Muscle of leg (tissue), 11 donors: ENCODE data around the gene RALBP1. TPM values are rescaled to one million over a fixed set of nuclear protein-coding genes. Genes with fewer than 3 reads are reported as not detected.
A peak's percentile ranks its signal among the peaks of the same experiment; 100 is the strongest.

Experiments used
- DNase-seq: peaks from one replicate; pipeline ENCODE4 v3.0.0; 2013
- H3K27ac ChIP-seq: one replicate; pipeline ENCODE4 v1.5.1; 2013; ENCODE audit warnings: mild to moderate bottlenecking, low read length, control low read depth
- H3K27me3 ChIP-seq: one replicate; pipeline ENCODE4 v1.6.1; 2013; ENCODE audit warnings: low read length; ENCODE audit not compliant: control insufficient read depth, insufficient read depth
- H3K36me3 ChIP-seq: one replicate; pipeline ENCODE4 v1.6.1; 2013; ENCODE audit warnings: low read length; ENCODE audit not compliant: control insufficient read depth, insufficient read depth
- H3K4me1 ChIP-seq: one replicate; pipeline ENCODE4 v1.6.1; 2013; ENCODE audit warnings: low read length; ENCODE audit not compliant: control insufficient read depth, insufficient read depth
- H3K4me3 ChIP-seq: one replicate; pipeline ENCODE4 v1.5.1; 2013; ENCODE audit warnings: low read length, control low read depth
- H3K9me3 ChIP-seq: replicated peaks from 2 replicates; pipeline ENCODE4 v1.6.1; 2013; ENCODE audit warnings: low read depth, low read length; ENCODE audit not compliant: control insufficient read depth
- WGBS: methylation state at CpG from one replicate; pipeline ENCODE4 v1.1.5; 2013; ENCODE audit warnings: missing lambda C conversion rate; ENCODE audit not compliant: insufficient coverage; 5-methylcytosine and 5-hydroxymethylcytosine counted together
- polyA plus RNA-seq, 8 donors: library from polyadenylated mRNA; unstranded; fragments of 120-200 nt; gene quantifications; one replicate each; pipeline versions ENCODE4 v1.2.1 to v1.2.3, GENCODE V29; 2013; ENCODE audit warnings: inconsistent platforms in 1 of 8, low replicate concordance in 1 of 8; ENCODE audit not compliant: insufficient read length in 8 of 8, insufficient read depth in 1 of 8
- total RNA-seq: library from RNA; stranded (reverse); fragments of 120-200 nt; gene quantifications from one replicate; pipeline ENCODE4 v1.2.4, GENCODE V29; 2013

RALBP1 gene
- total and polyA plus RNA-seq, 9 donors, result 37.5 to 52.9 (median 46.3) TPM

DNA sequence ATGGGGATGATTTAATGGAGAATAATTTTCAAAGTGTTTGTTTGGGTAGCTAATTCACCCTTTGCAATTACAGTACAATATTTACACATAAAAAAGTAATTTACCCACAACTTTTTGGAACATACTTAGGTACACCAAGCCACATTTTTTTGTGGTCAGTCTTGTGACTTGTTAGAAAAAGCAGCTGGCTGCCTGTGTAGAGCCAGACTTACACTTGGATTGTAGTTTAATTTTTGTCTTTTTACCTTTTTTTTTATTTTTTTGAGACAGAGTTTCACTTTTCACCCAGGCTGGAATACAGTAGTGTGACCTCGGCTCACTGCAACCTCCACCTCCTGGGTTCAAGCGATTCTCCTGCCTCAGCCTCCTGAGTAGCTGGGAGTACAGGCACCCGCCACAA, 45.4 kb downstream of the RALBP1 start:
- H3K27me3 ChIP-seq, result no peaks in the 10 kb centered on the region
- WGBS, result no CpG with 5 or more reads among the region's 3 CpGs
- H3K27ac ChIP-seq, result no peak overlapping the region
- no peaks in the 10 kb centered on the region for H3K9me3 ChIP-seq
- H3K36me3 ChIP-seq, result peaks cover 22% of the 10 kb centered on the region
- H3K4me3 ChIP-seq, result no peak overlapping the region
- no peaks in the 10 kb centered on the region for H3K4me1 ChIP-seq
- DNase-seq, result peak; percentile 57

DNA sequence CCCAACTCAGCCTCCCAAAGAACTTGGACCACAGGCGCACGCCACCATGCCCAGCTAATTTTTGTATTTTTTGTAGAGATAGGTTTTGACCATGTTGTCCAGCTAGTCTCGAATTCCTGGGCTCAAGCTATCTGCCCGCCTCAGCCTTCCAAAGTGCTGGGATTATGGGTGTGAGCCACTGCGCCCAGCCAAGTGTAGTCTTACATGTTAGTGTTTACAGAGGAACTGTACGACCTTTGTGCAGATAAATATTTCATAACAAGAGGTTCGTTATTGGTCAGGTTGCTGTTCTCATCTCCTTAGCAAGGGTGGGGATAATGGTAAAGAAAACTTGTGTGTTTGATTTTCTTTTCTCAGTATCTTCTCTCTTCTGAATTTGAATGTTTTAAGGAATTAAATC, 46.5 kb downstream of the RALBP1 start:
- H3K36me3 ChIP-seq, result peaks cover 31% of the 10 kb centered on the region
- no peaks in the 10 kb centered on the region for H3K27me3 ChIP-seq
- no peaks in the 10 kb centered on the region for H3K9me3 ChIP-seq
- H3K4me3 ChIP-seq, result no peak overlapping the region
- DNase-seq, result no peak
- H3K27ac ChIP-seq, result no peak overlapping the region
- 100% methylated on average over 2 of the region's 7 CpGs for WGBS
- H3K4me1 ChIP-seq, result no peaks in the 10 kb centered on the region

DNA sequence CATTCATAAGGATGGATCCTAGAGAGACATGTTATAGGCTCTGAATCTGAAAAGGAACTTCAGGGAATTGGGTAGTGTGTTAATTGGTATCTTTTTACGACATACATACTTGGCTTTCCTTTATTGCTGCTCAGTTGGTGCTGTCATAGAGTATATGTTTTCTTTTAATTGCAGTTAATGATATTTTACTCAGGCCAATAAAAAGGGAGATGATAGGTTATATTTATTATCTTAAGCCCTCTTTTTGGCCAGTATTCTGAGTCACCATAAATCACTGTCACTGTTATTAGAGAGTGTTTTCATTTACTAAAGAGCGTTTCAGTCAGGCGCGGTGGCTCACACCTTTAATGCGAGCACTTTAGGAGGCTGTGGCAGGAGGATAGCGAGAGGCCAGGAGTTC, 47.6 kb downstream of the RALBP1 start:
- peaks cover 30% of the 10 kb centered on the region for H3K36me3 ChIP-seq
- no peaks in the 10 kb centered on the region for H3K4me1 ChIP-seq
- no peak overlapping the region for H3K4me3 ChIP-seq
- H3K27me3 ChIP-seq, result no peaks in the 10 kb centered on the region
- H3K9me3 ChIP-seq, result no peaks in the 10 kb centered on the region
- H3K27ac ChIP-seq, result no peak overlapping the region
- 100% methylated on average over 1 of the region's 6 CpGs for WGBS
- DNase-seq, result no peak

DNA sequence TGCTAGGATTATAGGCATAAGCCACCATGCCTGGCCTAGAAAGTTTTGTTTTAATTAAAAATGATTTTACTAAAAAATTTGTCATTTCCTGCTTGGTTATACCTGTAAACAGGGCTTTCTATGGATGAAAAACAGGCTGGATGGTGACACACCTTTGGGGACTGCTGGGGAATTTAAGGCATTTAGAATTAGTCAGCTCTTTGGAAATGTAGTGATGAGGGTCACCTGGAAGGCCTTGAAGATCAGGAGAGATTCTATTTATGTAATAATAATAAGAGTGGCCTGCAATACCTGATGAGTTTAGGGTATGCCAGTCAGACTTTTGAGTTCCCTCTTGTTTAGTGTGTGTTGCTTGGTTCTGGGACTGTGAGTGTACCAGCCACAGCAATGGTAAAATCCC, 51.1 kb downstream of the RALBP1 start:
- no peaks in the 10 kb centered on the region for H3K27me3 ChIP-seq
- H3K36me3 ChIP-seq, result peaks cover 34% of the 10 kb centered on the region

DNA sequence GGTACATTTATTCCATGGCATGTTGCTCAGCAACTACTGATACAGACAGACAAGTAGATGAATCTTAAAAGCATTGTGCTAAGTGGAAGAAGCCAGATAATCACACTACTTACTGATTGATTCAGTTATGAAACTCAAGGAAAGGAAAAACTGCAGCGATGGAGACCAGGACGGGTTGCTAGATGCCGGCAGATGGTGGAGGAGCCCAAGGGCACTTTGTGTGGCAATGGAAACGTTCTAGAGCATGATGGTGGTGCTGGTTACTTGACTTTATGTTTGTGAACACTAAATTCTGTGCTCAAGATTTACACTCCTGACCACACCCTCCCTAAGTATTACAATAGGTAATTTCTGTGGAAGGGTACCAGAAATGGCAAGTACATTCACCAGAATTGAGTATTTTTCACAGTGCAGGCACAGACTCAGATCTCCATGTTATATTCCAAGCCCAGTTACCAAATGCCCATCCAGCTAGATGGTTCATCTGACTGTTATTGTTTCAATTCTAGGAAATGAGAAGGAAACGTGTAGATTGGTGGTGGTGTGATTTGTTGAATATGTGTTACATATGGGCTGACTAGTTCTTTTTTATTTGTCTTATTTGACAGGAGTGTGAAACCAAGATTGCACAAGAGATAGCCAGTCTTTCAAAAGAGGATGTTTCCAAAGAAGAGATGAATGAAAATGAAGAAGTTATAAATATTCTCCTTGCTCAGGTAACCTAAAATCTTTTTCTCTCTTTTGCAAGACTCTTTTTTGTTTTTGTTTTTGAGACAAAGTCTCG, 55.1 kb downstream of the RALBP1 start:
- Histone ChIP-seq H3K36me3 (peaks cover 47% of the 10 kb centered on the region), H3K27me3 (no peaks in the 10 kb centered on the region), H3K4me1 (no peaks in the 10 kb centered on the region), H3K9me3 (no peaks in the 10 kb centered on the region), H3K27ac (no peak overlapping the region), H3K4me3 (no peak overlapping the region)
- WGBS, result 90% methylated on average over 2 of the region's 6 CpGs
- no peak for DNase-seq

More for the DNA sequence above, 51.1 kb downstream of the RALBP1 start:
- DNase-seq, result no peak
- no peak overlapping the region for H3K27ac ChIP-seq
- H3K4me3 ChIP-seq, result no peak overlapping the region
- no peaks in the 10 kb centered on the region for H3K9me3 ChIP-seq
- no peaks in the 10 kb centered on the region for H3K4me1 ChIP-seq

DNA sequence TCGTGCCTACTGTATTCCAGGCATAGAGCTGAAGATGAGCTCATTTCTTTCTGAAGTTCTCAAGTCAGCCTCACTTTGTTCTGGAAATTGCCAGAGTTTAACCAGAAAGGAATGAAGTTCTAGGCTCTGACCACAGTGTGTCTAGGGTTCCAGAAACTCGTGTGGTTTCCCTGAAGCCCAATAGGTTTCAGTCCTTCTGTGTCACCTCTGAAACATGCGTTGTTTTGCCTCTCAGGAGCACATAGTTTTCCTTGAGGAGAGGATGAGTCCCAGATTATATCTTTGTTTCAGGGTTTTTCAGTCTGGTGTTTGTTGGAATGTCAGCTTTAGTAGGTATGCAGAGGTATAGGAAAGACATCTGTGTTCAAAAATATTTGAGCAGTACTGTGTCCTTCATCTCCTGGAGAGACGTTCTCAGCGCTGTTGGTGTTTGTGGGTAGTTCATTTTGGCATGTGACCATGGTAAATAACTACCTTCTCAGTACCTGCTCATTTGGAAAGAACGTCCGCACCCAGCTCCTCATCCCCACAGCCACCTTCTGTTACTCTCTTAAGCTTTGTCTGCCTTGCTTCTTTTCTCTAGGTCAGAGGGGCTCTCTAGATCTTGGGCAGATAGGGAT, 56.6 kb downstream of the RALBP1 start:
- Histone ChIP-seq H3K36me3 (peaks cover 49% of the 10 kb centered on the region), H3K4me1 (no peaks in the 10 kb centered on the region), H3K27ac (no peak overlapping the region), H3K27me3 (no peaks in the 10 kb centered on the region), H3K9me3 (no peaks in the 10 kb centered on the region), H3K4me3 (no peak overlapping the region)
- 72% methylated on average over 2 of the region's 7 CpGs for WGBS
- DNase-seq, result no peak

DNA sequence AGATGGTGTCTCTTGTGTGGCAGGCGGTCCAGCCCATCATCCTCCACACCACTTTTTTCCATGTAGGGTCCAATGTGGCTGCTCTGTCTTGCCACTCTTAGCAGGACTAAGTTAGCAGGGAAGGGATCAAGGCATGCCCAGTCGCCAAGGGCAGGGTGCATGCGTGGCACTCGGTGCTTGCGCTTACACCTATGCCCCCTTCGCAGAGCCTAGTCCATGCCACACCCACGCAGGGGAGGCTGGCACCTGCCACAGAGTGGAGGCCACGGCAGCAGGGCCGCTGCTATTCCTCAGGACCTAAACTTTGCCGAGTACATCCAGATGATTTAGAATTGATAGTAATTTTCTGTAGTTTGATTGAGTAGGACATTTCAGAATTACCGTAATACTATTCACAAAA, 59.5 kb downstream of the RALBP1 start:
- H3K27ac ChIP-seq, result peak overlapping the region; percentile 63
- 98% methylated on average over 6 of the region's 11 CpGs for WGBS
- peaks cover 2% of the 10 kb centered on the region for H3K4me1 ChIP-seq
- H3K27me3 ChIP-seq, result no peaks in the 10 kb centered on the region
- peaks cover 49% of the 10 kb centered on the region for H3K36me3 ChIP-seq
- no peaks in the 10 kb centered on the region for H3K9me3 ChIP-seq
- DNase-seq, result no peak
- no peak overlapping the region for H3K4me3 ChIP-seq

DNA sequence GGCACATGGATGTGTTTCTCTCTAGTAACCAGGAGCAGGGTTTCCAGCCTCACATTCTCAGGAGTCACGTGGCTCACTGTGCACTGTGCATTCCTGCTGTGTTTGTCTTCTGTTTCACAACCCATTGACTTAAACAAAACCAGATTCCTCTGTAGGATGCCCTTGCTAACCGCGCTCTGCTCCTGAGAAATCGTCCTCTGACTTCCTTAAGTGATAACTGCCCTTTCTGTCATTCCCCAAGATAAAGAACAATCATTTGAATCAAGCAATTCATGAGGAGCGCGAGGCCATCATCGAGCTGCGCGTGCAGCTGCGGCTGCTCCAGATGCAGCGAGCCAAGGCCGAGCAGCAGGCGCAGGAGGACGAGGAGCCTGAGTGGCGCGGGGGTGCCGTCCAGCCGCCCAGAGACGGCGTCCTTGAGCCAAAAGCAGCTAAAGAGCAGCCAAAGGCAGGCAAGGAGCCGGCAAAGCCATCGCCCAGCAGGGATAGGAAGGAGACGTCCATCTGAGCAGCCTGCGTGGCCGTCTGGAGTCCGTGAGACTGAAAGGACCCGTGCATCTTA, 60.2 kb downstream of the RALBP1 start:
- DNase-seq, result peak; percentile 90
- Histone ChIP-seq H3K27me3 (no peaks in the 10 kb centered on the region), H3K4me3 (no peak overlapping the region), H3K4me1 (peaks cover 2% of the 10 kb centered on the region), H3K9me3 (no peaks in the 10 kb centered on the region), H3K27ac (peak overlapping the region; percentile 76), H3K36me3 (peaks cover 47% of the 10 kb centered on the region)
- 46% methylated on average over 23 of the region's 27 CpGs for WGBS

DNA sequence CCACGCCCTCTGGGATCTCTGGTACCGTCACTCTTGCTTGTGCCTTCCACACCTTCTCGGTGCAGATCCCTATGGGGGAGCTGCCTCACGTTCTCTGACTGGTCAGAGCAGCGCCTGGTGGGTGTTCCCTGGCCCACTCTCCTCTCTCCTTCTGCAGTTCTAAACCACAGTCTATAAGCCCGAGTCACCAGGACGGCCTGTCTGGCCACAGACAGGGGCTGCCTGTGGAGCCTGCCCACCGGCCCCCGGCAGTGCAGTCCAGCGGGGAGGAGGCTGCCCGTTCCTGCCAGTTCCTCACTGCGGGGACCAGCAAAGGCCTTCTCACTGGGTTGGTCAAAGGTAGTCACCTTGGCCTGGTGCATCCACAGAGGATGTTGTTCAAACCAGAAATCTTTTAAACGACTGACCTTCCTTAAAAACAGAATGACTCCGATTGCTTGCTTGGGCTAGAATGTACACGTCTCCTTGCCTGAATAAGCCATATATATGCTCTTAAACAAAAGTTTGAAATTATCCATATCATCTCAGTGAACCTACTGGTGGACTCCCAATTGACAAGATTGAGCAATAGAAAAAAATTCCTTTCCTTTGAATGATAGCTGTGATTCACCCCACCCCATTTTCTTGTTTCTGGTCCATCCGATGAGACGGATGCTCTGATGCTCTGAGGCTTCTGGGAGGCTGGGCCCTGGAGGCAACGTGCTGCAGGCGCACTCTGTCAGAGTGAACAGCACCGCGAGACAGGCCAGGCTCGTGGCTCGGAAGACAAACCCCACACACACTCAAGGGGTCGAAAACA, 61.2 kb downstream of the RALBP1 start:
- no peak overlapping the region for H3K4me3 ChIP-seq
- peaks cover 2% of the 10 kb centered on the region for H3K4me1 ChIP-seq
- no peak for DNase-seq
- 92% methylated on average over 12 of the region's 24 CpGs for WGBS
- H3K9me3 ChIP-seq, result no peaks in the 10 kb centered on the region
- no peaks in the 10 kb centered on the region for H3K27me3 ChIP-seq
- H3K36me3 ChIP-seq, result peaks cover 47% of the 10 kb centered on the region
- H3K27ac ChIP-seq, result no peak overlapping the region

DNA sequence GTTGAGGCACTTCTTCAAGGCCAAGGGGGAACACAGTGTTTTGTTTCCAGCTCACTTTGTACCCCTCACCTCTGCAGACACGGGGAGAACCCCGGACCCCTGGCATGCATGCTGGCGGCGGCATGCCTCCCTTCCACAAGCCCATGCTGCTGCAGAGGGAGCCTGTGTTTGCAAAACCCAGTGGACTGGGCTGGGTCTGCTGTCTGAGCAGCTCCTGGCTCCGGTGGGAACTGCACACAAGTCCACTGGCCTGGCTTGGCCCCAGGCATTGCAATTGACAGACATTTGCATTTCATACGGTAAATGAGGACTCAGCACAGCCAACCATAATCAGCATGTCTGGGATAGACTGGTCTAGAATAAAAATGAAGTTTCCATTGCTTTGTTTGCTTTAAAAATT, 62.4 kb downstream of the RALBP1 start:
- no peak overlapping the region for H3K27ac ChIP-seq
- no peak overlapping the region for H3K4me3 ChIP-seq
- no peak for DNase-seq
- no peaks in the 10 kb centered on the region for H3K27me3 ChIP-seq
- peaks cover 2% of the 10 kb centered on the region for H3K4me1 ChIP-seq
- H3K9me3 ChIP-seq, result no peaks in the 10 kb centered on the region
- WGBS, result 85% methylated on average over 4 of the region's 6 CpGs
- peaks cover 42% of the 10 kb centered on the region for H3K36me3 ChIP-seq
